SU-DHL-6 (cell line): ENCODE data around the gene PLIN5.
"Not testable (repeated sequence)": the region's sequence is repeated elsewhere in the genome, so short reads cannot be mapped to it uniquely, and the experiment has no call there.

Experiments used
- H2AFZ ChIP-seq: fragments of 200-600 bp; sonication (generic); 2 replicates; pipeline ENCODE4 v1.6.1; 2014; ENCODE audit warnings: low read depth, mild to moderate bottlenecking, moderate library complexity, mixed read lengths, antibody characterized with exemption, low read length; ENCODE audit not compliant: severe bottlenecking
- H3F3A ChIP-seq: fragments of 200-600 bp; shearing (Covaris generic); 2 replicates; pipeline ENCODE4 v1.6.0; 2016; ENCODE audit warnings: antibody characterized with exemption, mild to moderate bottlenecking; ENCODE audit not compliant: insufficient read depth
- H3K27ac ChIP-seq: fragments of 200-600 bp; sonication (generic); 2 replicates; pipeline ENCODE4 v1.5.1; 2016; ENCODE audit warnings: low read depth, mild to moderate bottlenecking, low read length, moderate library complexity, mixed read lengths
- H3K27me3 ChIP-seq: fragments of 200-600 bp; sonication (generic), shearing (Covaris generic); 2 replicates; pipeline ENCODE4 v1.6.0; 2014; ENCODE audit warnings: mild to moderate bottlenecking, low read length
- H3K36me3 ChIP-seq: fragments of 200-600 bp; sonication (generic); 2 replicates; pipeline ENCODE4 v1.6.1; 2014; ENCODE audit warnings: mild to moderate bottlenecking, low read length, mixed read lengths
- H3K4me2 ChIP-seq: fragments of 300-600, 200-600 bp; shearing (Covaris generic), sonication (generic); 2 replicates; pipeline ENCODE4 v1.6.0; 2014; ENCODE audit warnings: low read length, low read depth, mild to moderate bottlenecking; ENCODE audit not compliant: poor library complexity, severe bottlenecking
- H3K4me3 ChIP-seq: fragments of 200-600 bp; sonication (generic); 2 replicates; pipeline ENCODE4 v1.5.1; 2014; ENCODE audit warnings: antibody characterized with exemption, low read length, mild to moderate bottlenecking, mixed read lengths; ENCODE audit not compliant: insufficient read depth, poor library complexity, severe bottlenecking
- H3K79me2 ChIP-seq: fragments of 200-600 bp; sonication (generic); 2 replicates; pipeline ENCODE4 v1.6.1; 2014; ENCODE audit warnings: mild to moderate bottlenecking, low read length, moderate library complexity; ENCODE audit not compliant: insufficient read depth
- H3K9ac ChIP-seq: fragments of 200-600 bp; sonication (generic); 2 replicates; pipeline ENCODE4 v1.7.0; 2014; ENCODE audit warnings: mild to moderate bottlenecking, low read length
- H3K9me2 ChIP-seq: fragments of 200-600 bp; sonication (generic); replicated peaks from 2 replicates; pipeline ENCODE4 v1.6.1; 2014; ENCODE audit warnings: low read length; ENCODE audit not compliant: insufficient read depth
- H3K9me3 ChIP-seq: fragments of 200-600 bp; sonication (generic); 2 replicates; pipeline ENCODE4 v1.6.1; 2014; ENCODE audit warnings: low read length, mixed read lengths; ENCODE audit not compliant: insufficient read depth
- H4K20me1 ChIP-seq: fragments of 200-600 bp; sonication (generic); 2 replicates; pipeline ENCODE4 v1.6.1; 2014; ENCODE audit warnings: low read depth, mild to moderate bottlenecking, antibody characterized with exemption, low read length, moderate library complexity, mixed read lengths
- EZH2phosphoT487 ChIP-seq: fragments of 200-600 bp; sonication (generic), shearing (Covaris generic); conservative IDR thresholded peaks from 2 replicates; pipeline ENCODE4 v1.6.1; 2018; ENCODE audit warnings: mild to moderate bottlenecking, antibody characterized with exemption, low read length, moderate library complexity, mixed read lengths
- TF ChIP-seq, protein P1 (sequence below): fragments of 200-600 bp; sonication (generic); IDR thresholded peaks from one replicate; pipeline ENCODE4 v1.5.1; 2017; ENCODE audit warnings: antibody characterized with exemption, mild to moderate bottlenecking, low read length, moderate library complexity; ENCODE audit not compliant: insufficient read depth, poor library complexity, severe bottlenecking

Gene PLIN5

DNA sequence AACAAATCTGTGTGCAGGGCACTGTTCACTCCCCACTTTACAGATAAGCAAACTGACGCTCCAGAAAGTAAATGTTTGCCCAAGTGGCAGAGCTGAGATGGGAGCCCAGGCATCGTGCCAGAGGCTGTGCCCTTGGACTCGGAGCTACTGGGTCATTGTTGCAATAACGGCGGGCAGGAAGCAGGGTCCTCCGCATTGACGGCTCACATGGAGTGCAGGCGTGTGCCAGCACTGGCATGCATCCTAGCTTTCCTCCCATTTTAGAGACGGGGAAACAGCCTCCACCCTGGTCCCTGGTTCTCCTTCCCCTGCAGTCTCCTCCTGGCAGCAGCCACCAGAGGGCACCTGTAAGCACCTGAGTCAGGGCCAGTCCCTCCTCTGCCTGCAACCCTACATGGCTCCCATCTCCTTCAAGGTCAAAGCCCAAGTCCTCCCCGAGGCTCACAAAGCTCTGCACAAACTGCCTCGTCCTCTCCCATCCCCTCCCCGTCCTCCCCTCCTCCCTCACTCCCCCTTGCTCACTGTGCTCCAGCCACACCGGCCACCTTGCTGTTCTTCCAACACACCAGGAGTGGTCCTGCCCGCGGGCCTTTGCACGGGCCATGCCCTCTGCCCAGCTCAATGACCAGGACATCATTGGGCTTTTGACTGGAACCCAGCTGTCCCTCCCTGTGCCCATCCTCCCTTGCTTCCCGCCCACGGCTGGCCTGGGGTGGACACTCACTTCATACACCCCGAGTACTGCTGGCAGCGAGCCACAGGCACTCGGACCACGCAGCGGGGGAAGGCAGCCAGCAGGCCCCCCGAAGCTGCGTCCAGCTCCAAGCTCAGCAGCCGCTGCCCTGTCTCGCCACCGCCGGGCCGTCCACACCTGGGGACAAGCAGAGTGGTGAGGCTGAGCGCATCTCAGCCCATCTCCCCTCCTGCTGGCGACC lies 12.5 kb upstream of the PLIN5 start:
- no peaks in the 10 kb centered on the region for H3K27me3 ChIP-seq
- TF ChIP-seq EZH2phosphoT487 = no peak
- TF ChIP-seq, protein P1, sequence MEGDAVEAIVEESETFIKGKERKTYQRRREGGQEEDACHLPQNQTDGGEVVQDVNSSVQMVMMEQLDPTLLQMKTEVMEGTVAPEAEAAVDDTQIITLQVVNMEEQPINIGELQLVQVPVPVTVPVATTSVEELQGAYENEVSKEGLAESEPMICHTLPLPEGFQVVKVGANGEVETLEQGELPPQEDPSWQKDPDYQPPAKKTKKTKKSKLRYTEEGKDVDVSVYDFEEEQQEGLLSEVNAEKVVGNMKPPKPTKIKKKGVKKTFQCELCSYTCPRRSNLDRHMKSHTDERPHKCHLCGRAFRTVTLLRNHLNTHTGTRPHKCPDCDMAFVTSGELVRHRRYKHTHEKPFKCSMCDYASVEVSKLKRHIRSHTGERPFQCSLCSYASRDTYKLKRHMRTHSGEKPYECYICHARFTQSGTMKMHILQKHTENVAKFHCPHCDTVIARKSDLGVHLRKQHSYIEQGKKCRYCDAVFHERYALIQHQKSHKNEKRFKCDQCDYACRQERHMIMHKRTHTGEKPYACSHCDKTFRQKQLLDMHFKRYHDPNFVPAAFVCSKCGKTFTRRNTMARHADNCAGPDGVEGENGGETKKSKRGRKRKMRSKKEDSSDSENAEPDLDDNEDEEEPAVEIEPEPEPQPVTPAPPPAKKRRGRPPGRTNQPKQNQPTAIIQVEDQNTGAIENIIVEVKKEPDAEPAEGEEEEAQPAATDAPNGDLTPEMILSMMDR = no peak
- no peaks in the 10 kb centered on the region for H3K79me2 ChIP-seq
- no peak overlapping the region for H3K27ac ChIP-seq
- no peaks in the 10 kb centered on the region for H3K36me3 ChIP-seq
- no peaks in the 10 kb centered on the region for H3K9me3 ChIP-seq
- no peak overlapping the region for H2AFZ ChIP-seq
- H3K4me3 ChIP-seq = no peak overlapping the region
- no peaks in the 10 kb centered on the region for H3F3A ChIP-seq
- H3K9ac ChIP-seq = no peak overlapping the region
- no peaks in the 10 kb centered on the region for H3K9me2 ChIP-seq
- H3K4me2 ChIP-seq = no peak overlapping the region
- no peaks in the 10 kb centered on the region for H4K20me1 ChIP-seq

DNA sequence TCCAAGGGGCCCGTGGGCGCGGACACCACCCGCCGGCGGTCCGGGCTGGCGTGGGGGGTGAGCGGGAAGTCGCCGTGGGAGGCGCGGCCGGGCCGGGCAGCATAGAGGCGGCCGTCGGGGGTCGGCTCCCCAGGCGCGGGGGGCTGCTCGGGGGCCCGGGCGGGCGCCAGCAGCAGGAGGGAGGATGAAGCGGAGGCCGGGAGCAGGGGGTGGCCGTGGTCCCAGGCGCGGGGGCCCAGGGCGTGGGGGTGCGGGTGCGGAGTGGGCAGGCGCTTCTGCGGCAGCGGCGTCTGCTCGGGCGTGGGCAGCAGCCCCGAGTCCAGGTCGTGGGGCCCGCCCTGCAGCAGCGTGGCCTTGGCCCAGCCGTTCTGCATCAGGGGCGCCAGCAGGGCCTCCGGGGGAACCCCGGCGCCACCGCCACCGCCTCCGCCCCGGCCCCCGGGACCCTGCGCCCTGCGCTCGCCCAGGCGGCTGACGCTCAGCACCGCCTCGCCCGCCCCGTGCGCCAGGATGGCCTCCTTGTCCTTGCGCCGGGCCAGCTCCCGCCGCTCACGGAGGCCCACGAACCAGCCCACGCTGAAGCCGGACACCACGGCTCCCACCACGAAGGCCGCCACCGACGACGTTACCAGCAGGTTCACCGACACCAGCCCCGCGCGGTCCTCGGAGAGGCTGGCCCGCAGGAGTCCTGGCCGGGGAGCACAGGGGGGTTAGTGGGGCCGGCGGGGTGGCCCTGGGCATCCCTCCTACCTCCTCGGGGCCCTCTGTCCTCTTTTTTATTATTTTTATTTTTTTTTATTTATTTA lies 9.0 kb upstream of the PLIN5 start:
- Histone ChIP-seq H3K9ac (no peak overlapping the region), H3K36me3 (no peaks in the 10 kb centered on the region), H4K20me1 (no peaks in the 10 kb centered on the region), H3K27ac (no peak overlapping the region), H3K27me3 (no peaks in the 10 kb centered on the region), H3K4me3 (no peak overlapping the region), H3F3A (no peaks in the 10 kb centered on the region), H3K9me2 (no peaks in the 10 kb centered on the region), H3K4me2 (no peak overlapping the region), H3K79me2 (no peaks in the 10 kb centered on the region), H2AFZ (no peak overlapping the region), H3K9me3 (no peaks in the 10 kb centered on the region)
- TF ChIP-seq, protein P1 = no peak
- no peak for TF ChIP-seq EZH2phosphoT487

DNA sequence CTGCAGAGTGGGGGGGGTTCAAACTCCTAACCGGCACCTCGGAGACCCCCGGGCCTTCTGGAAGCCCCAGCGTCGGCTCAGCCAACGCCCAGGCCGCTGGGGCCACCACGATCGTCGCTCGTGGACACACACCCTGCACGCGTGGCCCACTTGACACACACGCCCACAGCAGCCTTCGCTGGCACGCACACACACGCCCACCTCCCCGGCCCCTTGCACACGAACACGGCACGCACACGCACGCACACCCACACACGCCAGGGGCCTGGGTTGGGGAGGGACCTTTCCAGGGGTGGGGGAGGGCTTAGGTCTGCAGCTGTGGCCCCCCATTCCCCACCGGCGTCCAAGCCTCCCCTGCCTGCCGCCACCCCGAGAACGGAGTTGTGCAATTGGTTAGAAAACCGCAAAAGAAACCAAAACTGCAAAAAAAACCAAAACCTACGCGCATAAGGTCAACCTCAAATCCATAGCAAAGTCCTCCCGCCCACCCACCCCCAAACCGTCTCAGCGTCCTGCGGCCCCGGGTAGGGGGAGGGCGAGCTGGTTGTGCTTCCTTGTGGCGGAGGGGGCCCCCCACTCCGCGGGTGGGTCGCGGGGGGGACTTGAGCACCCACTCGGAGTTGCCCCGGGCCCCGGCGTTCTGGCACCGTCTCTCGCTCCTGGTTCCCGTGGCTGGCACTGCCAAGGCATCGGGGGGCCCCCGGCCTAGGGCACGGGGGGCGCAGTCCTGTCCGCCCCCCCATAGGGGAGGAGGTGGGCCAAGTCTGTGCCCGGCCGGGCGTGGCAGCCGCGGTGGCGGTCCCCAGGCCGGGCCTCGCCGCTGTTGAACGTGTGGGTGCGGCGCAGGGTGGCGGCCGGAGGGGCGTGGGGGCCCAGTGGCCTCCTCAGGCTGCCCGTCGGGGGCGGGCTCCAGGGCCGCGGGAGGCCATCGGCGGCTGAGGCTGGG lies 8.1 kb upstream of the PLIN5 start:
- no peak overlapping the region for H3K27ac ChIP-seq
- H3K9me3 ChIP-seq = no peaks in the 10 kb centered on the region
- H3K79me2 ChIP-seq = no peaks in the 10 kb centered on the region
- H3K9me2 ChIP-seq = no peaks in the 10 kb centered on the region
- no peaks in the 10 kb centered on the region for H4K20me1 ChIP-seq
- H3K27me3 ChIP-seq = no peaks in the 10 kb centered on the region
- no peak overlapping the region for H3K9ac ChIP-seq
- H3K36me3 ChIP-seq = no peaks in the 10 kb centered on the region
- no peaks in the 10 kb centered on the region for H3F3A ChIP-seq
- H3K4me3 ChIP-seq = no peak overlapping the region
- TF ChIP-seq, protein P1 = no peak
- TF ChIP-seq EZH2phosphoT487 = no peak
- H3K4me2 ChIP-seq = no peak overlapping the region
- no peak overlapping the region for H2AFZ ChIP-seq

DNA sequence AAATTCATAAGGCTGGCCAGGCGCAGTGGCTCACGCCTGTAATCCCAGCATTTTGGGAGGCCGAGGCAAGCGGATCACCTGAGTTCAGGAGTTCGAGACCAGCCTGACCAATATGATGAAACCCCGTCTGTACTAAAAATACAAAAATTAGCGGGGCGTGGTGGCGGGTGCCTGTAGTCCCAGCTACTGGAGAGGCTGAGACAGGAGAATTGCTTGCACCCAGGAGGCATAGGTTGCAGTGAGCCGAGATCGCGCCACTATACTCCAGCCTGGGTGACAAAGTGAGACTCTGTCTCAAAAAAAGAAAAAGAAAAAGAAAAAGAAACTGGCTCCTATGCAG lies 6.8 kb upstream of the PLIN5 start:
- not testable (repeated sequence) for H3K79me2 ChIP-seq, H3K36me3 ChIP-seq, H3K9me2 ChIP-seq, H3K4me3 ChIP-seq, H3K9ac ChIP-seq, H4K20me1 ChIP-seq, H3F3A ChIP-seq, H2AFZ ChIP-seq, H3K27me3 ChIP-seq, H3K27ac ChIP-seq, H3K9me3 ChIP-seq, H3K4me2 ChIP-seq
